Immature natural killer cell (primary cell): Measurements from ENCODE around the gene TTLL1. TPM values are rescaled to one million over a fixed set of nuclear protein-coding genes. Genes with fewer than 3 reads are reported as not detected.
A peak's percentile ranks its signal among the peaks of the same experiment; 100 is the strongest.

Experiments used
- DNase-seq, 3 donors: peaks; one replicate each; pipeline ENCODE4 v3.0.0; 2022; ENCODE audit warnings: mixed read lengths in 1 of 3
- H3K27ac Mint-ChIP-seq, 6 donors: one replicate each; pipeline ENCODE4 v1.8.0; 2020; ENCODE audit warnings: mixed read lengths in 6 of 6, mild to moderate bottlenecking in 5 of 6, inconsistent platforms in 4 of 6, moderate library complexity in 3 of 6
- H3K27me3 Mint-ChIP-seq, 3 donors: one replicate each; pipeline ENCODE4 v1.8.0; 2020 to 2021; ENCODE audit warnings: low read depth in 3 of 3, mild to moderate bottlenecking in 3 of 3, mixed read lengths in 3 of 3, moderate library complexity in 3 of 3, inconsistent platforms in 1 of 3
- H3K36me3 Mint-ChIP-seq, 3 donors: one replicate each; pipeline ENCODE4 v1.8.0; 2020; ENCODE audit warnings: mixed read lengths in 3 of 3, inconsistent platforms in 2 of 3, mild to moderate bottlenecking in 2 of 3
- H3K4me1 Mint-ChIP-seq, 2 donors: one replicate each; pipeline ENCODE4 v1.8.0; 2020; ENCODE audit warnings: inconsistent platforms in 2 of 2, mild to moderate bottlenecking in 2 of 2, mixed read lengths in 2 of 2, moderate library complexity in 1 of 2
- H3K4me3 Mint-ChIP-seq, 5 donors: one replicate each; pipeline ENCODE4 v1.8.0; 2020; ENCODE audit warnings: mild to moderate bottlenecking in 5 of 5, mixed read lengths in 5 of 5, inconsistent platforms in 3 of 5, moderate library complexity in 3 of 5
- H3K9me3 Mint-ChIP-seq, 6 donors: one replicate each; pipeline ENCODE4 v1.8.0; 2020; ENCODE audit warnings: mild to moderate bottlenecking in 6 of 6, mixed read lengths in 6 of 6, inconsistent platforms in 4 of 6, moderate library complexity in 3 of 6
- polyA plus RNA-seq, 3 donors: library from polyadenylated mRNA; unstranded; fragments of 300-500 nt; fragmentation: Illumina TruSeq; gene quantifications; one replicate each; pipeline ENCODE4 v1.2.3, GENCODE V29; 2021

Gene TTLL1
- polyA plus RNA-seq, 3 donors from 2014 or later: 9.4 to 14.4 (median 9.9) TPM

- H3K36me3 Mint-ChIP-seq: no peaks in the 10 kb centered on the region
- no peaks in the 10 kb centered on the region for H3K9me3 Mint-ChIP-seq
- H3K4me1 Mint-ChIP-seq: peaks cover 37 to 41% of the 10 kb centered on the region in 2 donors
- peaks cover 7 to 12% (median 8%) of the 10 kb centered on the region in 3 donors for H3K27me3 Mint-ChIP-seq
- DNase-seq: no peak
- no peak overlapping the region for H3K4me3 Mint-ChIP-seq
- H3K27ac Mint-ChIP-seq: no peak overlapping the region
These were observed 79.7 kb downstream of the TTLL1 start for GRCh38 chr22:43009444-43009843.

- Mint-ChIP-seq H3K36me3 (no peaks in the 10 kb centered on the region), H3K4me3 (no peak overlapping the region), H3K27ac (no peak overlapping the region), H3K9me3 (no peaks in the 10 kb centered on the region), H3K4me1 (peaks cover 39 to 41% of the 10 kb centered on the region in 2 donors), H3K27me3 (peaks cover 2 to 7% (median 5%) of the 10 kb centered on the region in 3 donors)
- DNase-seq: no peak
These were observed 80.3 kb downstream of the TTLL1 start for GRCh38 chr22:43008921-43009320.

- Mint-ChIP-seq H3K27me3 (peaks cover 0 to 5% (median 3%) of the 10 kb centered on the region in 3 donors), H3K4me1 (peaks cover 39 to 41% of the 10 kb centered on the region in 2 donors), H3K4me3 (no peak overlapping the region), H3K36me3 (no peaks in the 10 kb centered on the region), H3K9me3 (no peaks in the 10 kb centered on the region), H3K27ac (no peak overlapping the region)
- no peak for DNase-seq
These were observed 80.7 kb downstream of the TTLL1 start for GRCh38 chr22:43008509-43008908.

GRCh38 chr22:43007519-43008102 is 81.6 kb downstream of the TTLL1 start:
- DNase-seq: no peak
- Mint-ChIP-seq H3K9me3 (no peaks in the 10 kb centered on the region), H3K36me3 (no peaks in the 10 kb centered on the region), H3K4me1 (peaks cover 38 to 39% of the 10 kb centered on the region in 2 donors), H3K4me3 (no peak overlapping the region), H3K27ac (peak overlapping the region in 1 of 6 donors; percentile 49), H3K27me3 (peaks cover 0 to 3% (median 2%) of the 10 kb centered on the region in 3 donors)

GRCh38 chr22:43006753-43007152 is 82.4 kb downstream of the TTLL1 start:
- no peak overlapping the region for H3K27ac Mint-ChIP-seq
- H3K4me3 Mint-ChIP-seq: no peak overlapping the region
- H3K9me3 Mint-ChIP-seq: no peaks in the 10 kb centered on the region
- peaks cover 0 to 3% (median 2%) of the 10 kb centered on the region in 3 donors for H3K27me3 Mint-ChIP-seq
- no peak for DNase-seq
- H3K36me3 Mint-ChIP-seq: no peaks in the 10 kb centered on the region
- peaks cover 47 to 48% of the 10 kb centered on the region in 2 donors for H3K4me1 Mint-ChIP-seq

GRCh38 chr22:43006016-43006505 is 83.1 kb downstream of the TTLL1 start:
- Mint-ChIP-seq H3K36me3 (no peaks in the 10 kb centered on the region), H3K4me1 (peaks cover 51 to 54% of the 10 kb centered on the region in 2 donors), H3K27me3 (peaks cover 0 to 3% (median 2%) of the 10 kb centered on the region in 3 donors), H3K4me3 (no peak overlapping the region), H3K27ac (no peak overlapping the region), H3K9me3 (no peaks in the 10 kb centered on the region)
- no peak for DNase-seq

GRCh38 chr22:43005106-43005505 is 84.1 kb downstream of the TTLL1 start:
- Mint-ChIP-seq H3K27me3 (peaks cover 0 to 2% (median 2%) of the 10 kb centered on the region in 3 donors), H3K27ac (peak overlapping the region in 3 of 6 donors; percentile 49 to 53 (median 51)), H3K9me3 (no peaks in the 10 kb centered on the region), H3K36me3 (no peaks in the 10 kb centered on the region), H3K4me1 (peaks cover 57 to 63% of the 10 kb centered on the region in 2 donors), H3K4me3 (no peak overlapping the region)
- DNase-seq: no peak

- peaks cover 0 to 2% (median 0%) of the 10 kb centered on the region in 3 donors for H3K27me3 Mint-ChIP-seq
- H3K9me3 Mint-ChIP-seq: no peaks in the 10 kb centered on the region
- peak overlapping the region in 4 of 6 donors; percentile 23 to 62 (median 44) for H3K27ac Mint-ChIP-seq
These were observed 84.7 kb downstream of the TTLL1 start for GRCh38 chr22:43004362-43005035.

GRCh38 chr22:43002202-43002586 is 87.0 kb downstream of the TTLL1 start:
- Mint-ChIP-seq H3K9me3 (no peaks in the 10 kb centered on the region), H3K36me3 (no peaks in the 10 kb centered on the region), H3K4me3 (no peak overlapping the region), H3K27ac (peak overlapping the region in 1 of 6 donors; percentile 21), H3K27me3 (peaks cover 0 to 2% (median 0%) of the 10 kb centered on the region in 3 donors), H3K4me1 (peaks cover 72 to 88% of the 10 kb centered on the region in 2 donors)
- DNase-seq: no peak

More at GRCh38 chr22:43004362-43005035, 84.7 kb downstream of the TTLL1 start:
- Mint-ChIP-seq H3K4me3 (peak overlapping the region in 4 of 5 donors; percentile 27 to 53 (median 36)), H3K36me3 (no peaks in the 10 kb centered on the region), H3K4me1 (peaks cover 57 to 66% of the 10 kb centered on the region in 2 donors)
- DNase-seq: peak; percentile 17 to 35 (median 31)

GRCh38 chr22:43001271-43002201 is 87.7 kb downstream of the TTLL1 start:
- H3K4me3 Mint-ChIP-seq: peak overlapping the region in 1 of 5 donors; percentile 10
- no peaks in the 10 kb centered on the region for H3K36me3 Mint-ChIP-seq
- no peaks in the 10 kb centered on the region for H3K9me3 Mint-ChIP-seq
- no peak for DNase-seq
- peak overlapping the region; percentile 3 to 58 (median 38) for H3K27ac Mint-ChIP-seq
- peaks cover 74 to 83% of the 10 kb centered on the region in 2 donors for H3K4me1 Mint-ChIP-seq
- no peaks in the 10 kb centered on the region for H3K27me3 Mint-ChIP-seq

GRCh38 chr22:43000441-43001175 is 88.6 kb downstream of the TTLL1 start:
- peaks cover 71 to 76% of the 10 kb centered on the region in 2 donors for H3K4me1 Mint-ChIP-seq
- no peak for DNase-seq
- H3K27ac Mint-ChIP-seq: peak overlapping the region in 5 of 6 donors; percentile 13 to 47 (median 30)
- H3K27me3 Mint-ChIP-seq: no peaks in the 10 kb centered on the region
- H3K4me3 Mint-ChIP-seq: no peak overlapping the region
- H3K9me3 Mint-ChIP-seq: no peaks in the 10 kb centered on the region
- no peaks in the 10 kb centered on the region for H3K36me3 Mint-ChIP-seq

- H3K4me3 Mint-ChIP-seq: no peak overlapping the region
- H3K9me3 Mint-ChIP-seq: no peaks in the 10 kb centered on the region
- no peaks in the 10 kb centered on the region for H3K27me3 Mint-ChIP-seq
- no peaks in the 10 kb centered on the region for H3K36me3 Mint-ChIP-seq
- no peak for DNase-seq
- peaks cover 61 to 62% of the 10 kb centered on the region in 2 donors for H3K4me1 Mint-ChIP-seq
- peak overlapping the region in 2 of 6 donors; percentile 26 to 72 for H3K27ac Mint-ChIP-seq
These were observed 91.6 kb downstream of the TTLL1 start for GRCh38 chr22:42997582-42998090.
